HEK293T (cell line): ENCODE measurements around the gene ZMAT5.

Experiments
- ARNT ChIP-seq: fragments of 450-650 bp; IDR thresholded peaks from 2 replicates; pipeline ENCODE4 v1.6.1; 2017; ENCODE audit warnings: mild to moderate bottlenecking
- BHLHE40 ChIP-seq: fragments of 450-650 bp; IDR thresholded peaks from 2 replicates; pipeline ENCODE4 v1.6.1; 2016; ENCODE audit warnings: mild to moderate bottlenecking, moderate library complexity, borderline replicate concordance
- ELF4 ChIP-seq: fragments of 450-650 bp; IDR thresholded peaks from 2 replicates; pipeline ENCODE4 v1.6.1; 2017; ENCODE audit warnings: antibody characterized with exemption
- FOXM1 ChIP-seq: fragments of 450-650 bp; IDR thresholded peaks from 2 replicates; pipeline ENCODE4 v1.6.1; 2017; ENCODE audit warnings: mild to moderate bottlenecking, borderline replicate concordance
- PKNOX1 ChIP-seq: fragments of 450-650 bp; IDR thresholded peaks from 2 replicates; pipeline ENCODE4 v1.6.1; 2016
- SP1 ChIP-seq: fragments of 450-650 bp; IDR thresholded peaks from 2 replicates; pipeline ENCODE4 v1.6.1; 2017

- TF ChIP-seq SP1: no peak
- no peak for TF ChIP-seq BHLHE40
- no peak for TF ChIP-seq PKNOX1
- TF ChIP-seq ARNT: no peak
- no peak for TF ChIP-seq ELF4
- no peak for TF ChIP-seq FOXM1
Measured at GRCh38 chr22:29801796-29802195, 35.0 kb upstream of the ZMAT5 start.
